Measurements from ENCODE around the gene B4GALT6. TPM values are rescaled to one million over a fixed set of nuclear protein-coding genes. Genes with fewer than 3 reads are reported as not detected.

B4GALT6 gene
- total and polyA plus RNA-seq, 2 of the 13 experiments (the other 11 are each of a cell fraction or from before 2014, with no cell fraction given), result 1.9 to 3.3 TPM

GRCh38 chr18:31652357-31652756 lies 32.0 kb downstream of the B4GALT6 start:
- H3K9me3 ChIP-seq (ENCODE audit: low read length), result no peaks in the 10 kb centered on the region
- DNase-seq (ENCODE audit: low spot score), result no peak
- peaks cover 25% of the 10 kb centered on the region for H3K4me1 ChIP-seq (ENCODE audit: insufficient read depth, low read length)
- ATAC-seq, result no peak
- H3K27ac ChIP-seq (ENCODE audit: extremely low read length, insufficient read depth, low read length), result no peak overlapping the region
- TF ChIP-seq GATAD1 (CRISPR knock-in tag; IDR thresholded peaks at IDR 0.05) (no peak), MTERF4 (CRISPR knock-in tag; IDR thresholded peaks at IDR 0.05) (no peak)
- in situ Hi-C loops (cut with HindIII; ENCODE audit: extremely low pct_ligation_motif_present, low pct_unique_long_range_greater_than_20kb) (no loop called here), intact Hi-C loops (cut with micrococcal nuclease; ENCODE audit: unreplicated experiment) (no loop called here)
- H4K20me1 ChIP-seq (ENCODE audit: insufficient read depth, low read length), result no peaks in the 10 kb centered on the region
- no peak for FAIRE-seq
- H2AFZ ChIP-seq (ENCODE audit: low read length), result no peak overlapping the region
- 72% methylated on average over 9 of the region's 9 CpGs for WGBS (ENCODE audit: low lambda C conversion rate)
- H3K79me2 ChIP-seq (ENCODE audit: insufficient read depth, low read length), result no peaks in the 10 kb centered on the region
- H3K36me3 ChIP-seq (replicated peaks in 1 of 2; ENCODE audit: control insufficient read depth in 1 of 2, insufficient read depth in 2 of 2, low read length in 2 of 2), result no peaks in the 10 kb centered on the region
- H3K9ac ChIP-seq (ENCODE audit: insufficient read depth, low read depth, low read length), result no peak overlapping the region
- H3K4me3 ChIP-seq (replicated peaks in 1 of 3; ENCODE audit: insufficient read depth in 1 of 3, low read depth in 2 of 3, low read length in 3 of 3), result no peak overlapping the region
- no peaks in the 10 kb centered on the region for H3K27me3 ChIP-seq (ENCODE audit: control insufficient read depth in 1 of 2, insufficient read depth in 2 of 2, low read length in 2 of 2)
- no TSS peak for BruUV-seq (replicated peaks)
- POLR2A ChIA-PET, result no interaction called here
- no peak overlapping the region for H3K4me2 ChIP-seq (ENCODE audit: low read depth, low read length)
- CTCF ChIA-PET (ENCODE audit: low intra/inter-chr PET ratio, low total read pairs), result no interaction called here

- no peaks in the 10 kb centered on the region for H3K36me3 ChIP-seq (replicated peaks in 1 of 2; ENCODE audit: control insufficient read depth in 1 of 2, insufficient read depth in 2 of 2, low read length in 2 of 2)
- 71% methylated on average over 4 of the region's 4 CpGs for WGBS (ENCODE audit: low lambda C conversion rate)
- TF ChIP-seq MBD4 (IDR thresholded peaks at IDR 0.05; ENCODE audit: borderline replicate concordance, low read length) (no peak), GTF2F1 (IDR thresholded peaks at IDR 0.05; ENCODE audit: low read length) (no peak), ZNF691 (CRISPR knock-in tag; IDR thresholded peaks at IDR 0.05; ENCODE audit: borderline replicate concordance, low read depth) (no peak), ZBED4 (CRISPR knock-in tag; IDR thresholded peaks at IDR 0.05; ENCODE audit: borderline replicate concordance) (no peak), ZNF576 (CRISPR knock-in tag; IDR thresholded peaks at IDR 0.05) (no peak), SMAD3 (CRISPR knock-in tag; IDR thresholded peaks at IDR 0.05) (no peak), KDM1A (CRISPR knock-in tag; IDR thresholded peaks at IDR 0.05) (no peak), ZNF644 (CRISPR knock-in tag; IDR thresholded peaks at IDR 0.05; ENCODE audit: low read depth) (no peak), NFIC (IDR thresholded peaks at IDR 0.05; ENCODE audit: low read length) (no peak), FOXC1 (CRISPR knock-in tag; IDR thresholded peaks at IDR 0.05; ENCODE audit: borderline replicate concordance) (no peak), ESRRA (CRISPR knock-in tag; IDR thresholded peaks at IDR 0.05; ENCODE audit: low read depth) (no peak)
These were observed 33.0 kb downstream of the B4GALT6 start for GRCh38 chr18:31651369-31651768.

More at GRCh38 chr18:31651369-31651768, 33.0 kb downstream of the B4GALT6 start:
- Histone ChIP-seq H3K4me2 (ENCODE audit: low read depth, low read length) (no peak overlapping the region), H4K20me1 (ENCODE audit: insufficient read depth, low read length) (no peaks in the 10 kb centered on the region), H3K9ac (ENCODE audit: insufficient read depth, low read depth, low read length) (no peak overlapping the region), H3K27me3 (ENCODE audit: control insufficient read depth in 1 of 2, insufficient read depth in 2 of 2, low read length in 2 of 2) (no peaks in the 10 kb centered on the region), H3K4me1 (ENCODE audit: insufficient read depth, low read length) (peaks cover 35% of the 10 kb centered on the region), H3K4me3 (replicated peaks in 1 of 3; ENCODE audit: insufficient read depth in 1 of 3, low read depth in 2 of 3, low read length in 3 of 3) (no peak overlapping the region), H3K27ac (ENCODE audit: extremely low read length, insufficient read depth, low read length) (no peak overlapping the region), H3K9me3 (ENCODE audit: low read length) (no peaks in the 10 kb centered on the region), H2AFZ (ENCODE audit: low read length) (no peak overlapping the region), H3K79me2 (ENCODE audit: insufficient read depth, low read length) (no peaks in the 10 kb centered on the region)
- ChIA-PET CTCF (ENCODE audit: low intra/inter-chr PET ratio, low total read pairs) (no interaction called here), POLR2A (no interaction called here)
- intact Hi-C loops (cut with micrococcal nuclease; ENCODE audit: unreplicated experiment), result no loop called here
- BruUV-seq (replicated peaks), result no TSS peak
- no peak for DNase-seq (ENCODE audit: low spot score)
- no peak for FAIRE-seq
- ATAC-seq, result no peak
- in situ Hi-C loops (cut with HindIII; ENCODE audit: extremely low pct_ligation_motif_present, low pct_unique_long_range_greater_than_20kb), result no loop called here

Measured in HepG2 (cell line).